IMR-90 (cell line): Measurements from ENCODE around the gene YTHDF2. TPM values are rescaled to one million over a fixed set of nuclear protein-coding genes. Genes with fewer than 3 reads are reported as not detected.

Source experiments
- ATAC-seq: fragments of 200-7000 bp; cut with Tn5 transposase; 2 replicates; pipeline ENCODE4 v1.9.1; 2020; ENCODE audit warnings: low read depth, mild to moderate bottlenecking, moderate library complexity
- BruUV-seq: library from RNA; stranded (reverse); fragments of 400-500 nt; replicated peaks from 2 replicates; lab custom pipeline; 2021; lab: Mats Ljungman, UMichigan
- CTCF ChIA-PET: fragments of 300-600 bp; formaldehyde crosslinking; extraction: SDS; loops from one replicate; lab custom pipeline; 2021; ENCODE audit warnings: antibody characterized with exemption; lab: Yijun Ruan, JAX
- POLR2A ChIA-PET: fragments of 300-600 bp; sonication (Branson Sonifier 250); formaldehyde crosslinking; loops from one replicate; lab custom pipeline; 2022; ENCODE audit warnings: antibody characterized with exemption; ENCODE audit not compliant: unreplicated experiment; lab: Charles Lee
- DNase-seq: peaks from one replicate; pipeline ENCODE4 v3.0.0; 2013
- H2AFZ ChIP-seq: replicated peaks from 2 replicates; pipeline ENCODE3; 2013; ENCODE audit warnings: low read length, mild to moderate bottlenecking; ENCODE audit not compliant: poor library complexity
- H2AK5ac ChIP-seq: 2 replicates; pipeline ENCODE4 v1.6.1; 2013; ENCODE audit warnings: low read depth, low read length, inconsistent platforms
- H2AK9ac ChIP-seq: replicated peaks from 2 replicates; pipeline ENCODE3; 2013; ENCODE audit warnings: mild to moderate bottlenecking, low read depth, low read length, moderate library complexity; ENCODE audit not compliant: poor library complexity
- H2BK120ac ChIP-seq: 2 replicates; pipeline ENCODE4 v1.6.1; 2013; ENCODE audit warnings: low read depth, low read length, inconsistent platforms
- H2BK15ac ChIP-seq: 3 replicates; pipeline ENCODE4 v1.6.1; 2013; ENCODE audit warnings: low read depth, low read length, inconsistent platforms
- H2BK20ac ChIP-seq: 2 replicates; pipeline ENCODE4 v1.6.1; 2013; ENCODE audit warnings: low read depth, mild to moderate bottlenecking, inconsistent platforms, low read length, moderate library complexity
- H2BK5ac ChIP-seq: 2 replicates; pipeline ENCODE4 v1.6.1; 2013; ENCODE audit warnings: mild to moderate bottlenecking, low read depth, low read length, inconsistent platforms; ENCODE audit not compliant: poor library complexity, severe bottlenecking
- H3K14ac ChIP-seq: replicated peaks from 2 replicates; pipeline ENCODE4 v1.6.1; 2013; ENCODE audit warnings: low read depth, low read length, inconsistent platforms
- H3K18ac ChIP-seq: 2 replicates; pipeline ENCODE4 v1.6.1; 2013; ENCODE audit warnings: low read depth, low read length, control low read depth
- H3K23ac ChIP-seq: 2 replicates; pipeline ENCODE4 v1.6.1; 2013; ENCODE audit warnings: low read depth, low read length, inconsistent platforms
- H3K27ac ChIP-seq: 2 replicates; pipeline ENCODE4 v1.5.1; 2013; ENCODE audit warnings: mild to moderate bottlenecking, control low read depth, low read length; ENCODE audit not compliant: insufficient read depth
- H3K27me3 ChIP-seq: 2 replicates; pipeline ENCODE4 v1.6.1; 2013; ENCODE audit warnings: low read length; ENCODE audit not compliant: control insufficient read depth, insufficient read depth
- H3K36me3 ChIP-seq: 2 replicates; pipeline ENCODE4 v1.6.1; 2013; ENCODE audit warnings: low read length, mixed read lengths; ENCODE audit not compliant: control insufficient read depth, insufficient read depth
- H3K4ac ChIP-seq: 2 replicates; pipeline ENCODE4 v1.6.1; 2013; ENCODE audit warnings: low read depth, low read length, inconsistent platforms
- H3K4me1 ChIP-seq: 2 replicates; pipeline ENCODE4 v1.6.1; 2013; ENCODE audit warnings: low read length, mixed read lengths; ENCODE audit not compliant: control insufficient read depth, insufficient read depth
- H3K4me2 ChIP-seq: 2 replicates; pipeline ENCODE4 v1.6.1; 2013; ENCODE audit warnings: low read depth, mild to moderate bottlenecking, control low read depth, low read length, moderate library complexity
- H3K4me3 ChIP-seq: 2 replicates; pipeline ENCODE4 v1.5.1; 2013; ENCODE audit warnings: low read depth, mild to moderate bottlenecking, control low read depth, low read length, moderate library complexity; ENCODE audit not compliant: insufficient read depth
- H3K56ac ChIP-seq: 2 replicates; pipeline ENCODE4 v1.6.1; 2013; ENCODE audit warnings: low read length, inconsistent platforms; ENCODE audit not compliant: insufficient read depth; ENCODE audit errors: extremely low read depth
- H3K79me1 ChIP-seq, 2 experiments: 2 replicates each; pipeline ENCODE4 v1.6.1; 2013; ENCODE audit warnings: low read length in 2 of 2, inconsistent platforms in 1 of 2, low read depth in 1 of 2
- H3K9ac ChIP-seq: 2 replicates; pipeline ENCODE4 v1.6.1; 2013; ENCODE audit warnings: low read depth, low read length, control low read depth
- H3K9me1 ChIP-seq: 2 replicates; pipeline ENCODE4 v1.6.1; 2013; ENCODE audit warnings: low read length, inconsistent platforms; ENCODE audit not compliant: insufficient read depth
- H3K9me3 ChIP-seq: 2 replicates; pipeline ENCODE4 v1.6.1; 2013; ENCODE audit warnings: low read length; ENCODE audit not compliant: control insufficient read depth, insufficient read depth
- H4K20me1 ChIP-seq: 2 replicates; pipeline ENCODE4 v1.6.1; 2013; ENCODE audit warnings: low read length, inconsistent platforms; ENCODE audit not compliant: insufficient read depth
- H4K5ac ChIP-seq: 2 replicates; pipeline ENCODE4 v1.6.1; 2013; ENCODE audit warnings: mild to moderate bottlenecking, low read depth, low read length, control low read depth
- H4K8ac ChIP-seq, 2 experiments: 2 replicates each; pipeline ENCODE4 v1.6.1; 2013; ENCODE audit warnings: low read depth in 2 of 2, low read length in 2 of 2, control low read depth in 1 of 2, inconsistent platforms in 1 of 2
- H4K91ac ChIP-seq: 2 replicates; pipeline ENCODE4 v1.6.1; 2013; ENCODE audit warnings: low read depth, low read length, inconsistent platforms; ENCODE audit not compliant: insufficient read depth
- BHLHE40 ChIP-seq: fragments of 150-350 bp; IDR thresholded peaks from 2 replicates; pipeline ENCODE4 v1.6.1; 2016; ENCODE audit warnings: mild to moderate bottlenecking, low read depth, low read length
- FOS ChIP-seq: fragments of 150-350 bp; IDR thresholded peaks from 2 replicates; pipeline ENCODE4 v1.6.1; 2016; ENCODE audit warnings: low read depth, low read length
- MAFK ChIP-seq: IDR thresholded peaks from 2 replicates; pipeline ENCODE4 v1.6.1; 2012; ENCODE audit warnings: low read depth, low read length, improper control_type of control experiment
- RAD21 ChIP-seq: IDR thresholded peaks from 2 replicates; pipeline ENCODE4 v1.6.1; 2012; ENCODE audit warnings: low read length, improper control_type of control experiment
- WGBS, 2 experiments: methylation state at CpG; one replicate each; pipeline versions ENCODE4 v1.1.5 to v1.1.7; 2013; ENCODE audit warnings: missing lambda C conversion rate in 2 of 2; ENCODE audit not compliant: insufficient read length in 1 of 2; ENCODE audit errors: extremely low coverage in 2 of 2; 5-methylcytosine and 5-hydroxymethylcytosine counted together
- dilution Hi-C: fragments of 300-500 bp; cut with HindIII; formaldehyde crosslinking; loops from one replicate; pipeline ENCODE4 v1.14.3; 2018; ENCODE audit warnings: low sequenced_read_pairs; ENCODE audit not compliant: unreplicated experiment
- in situ Hi-C: fragments of 300-500 bp; cut with MboI; formaldehyde crosslinking; loops from 3 replicates; pipeline ENCODE4 v1.14.3; 2019; ENCODE audit warnings: low sequenced_read_pairs, inconsistent platforms, mixed read lengths
- intact Hi-C: fragments of 100-400 bp; cut with micrococcal nuclease; formaldehyde crosslinking; loops from 2 replicates; pipeline ENCODE4 v1.10.0; 2022
- polyA plus RNA-seq, 3 experiments: library from polyadenylated mRNA; depleted of rRNA; stranded (reverse); fragments of >200 nt; gene quantifications; 2 replicates each; pipeline ENCODE4 v1.2.3, GENCODE V29; 2012; ENCODE audit warnings: low replicate concordance in 1 of 3
- total RNA-seq: library from RNA; depleted of rRNA; stranded (reverse); fragments of >200 nt; gene quantifications from 2 replicates; pipeline ENCODE4 v1.2.3, GENCODE V29; 2012

The YTHDF2 gene
- total and polyA plus RNA-seq, 2 of the 4 experiments (the other 2 are of a cell fraction), result 50.0 to 94.3 TPM

- ChIA-PET CTCF (interaction anchor here (1.2 to 1.3 kb wide), 2 partner anchors 15 kb away, joined by 4 to 6 read pairs; partner anchors contain the start of gene YTHDF2), POLR2A (interaction anchor here (1.6 kb wide), 1 partner anchor 8 kb away, joined by 3 read pairs; no protein-coding TSS in a partner anchor)
- H3K4me3 ChIP-seq, result no peak overlapping the region
- peak overlapping the region; percentile 22; the same call in 1 of the 2 replicates for H3K27ac ChIP-seq
- H2AK9ac ChIP-seq, result no peak overlapping the region
- peaks cover 11% of the 10 kb centered on the region for H3K36me3 ChIP-seq
- peak overlapping the region; percentile 78; the same call in 1 of the 2 replicates for H2BK20ac ChIP-seq
- no peak overlapping the region; the same call in 1 of the 2 replicates for H4K91ac ChIP-seq
- H3K9me1 ChIP-seq, result peaks cover 9% of the 10 kb centered on the region
- no peaks in the 10 kb centered on the region for H3K27me3 ChIP-seq
- H3K4me2 ChIP-seq, result peak overlapping the region; percentile 89; the same call in 1 of the 2 replicates
- H2BK120ac ChIP-seq, result peak overlapping the region; percentile 50; the same call in 1 of the 2 replicates
- no peak overlapping the region for H2AFZ ChIP-seq
- H3K14ac ChIP-seq, result 0 out of 2 replicates have a peak overlapping the region, but pooled peaks have one; percentile 64
- no peak overlapping the region for H4K5ac ChIP-seq
- H3K23ac ChIP-seq, result no peak overlapping the region
- H2BK15ac ChIP-seq, result no peak overlapping the region; the same call in 2 of the 3 replicates
- H3K79me1 ChIP-seq, result peaks cover 2 to 45% of the 10 kb centered on the region in 2 experiments; a peak in 2 of 4 replicates
- dilution Hi-C loops, result no loop called here
- DNase-seq (peak; percentile 79), ATAC-seq (peak; percentile 50)
- H3K4ac ChIP-seq, result peak overlapping the region; percentile 8; the same call in 1 of the 2 replicates
- H3K9me3 ChIP-seq, result no peaks in the 10 kb centered on the region
- no peak overlapping the region for H3K9ac ChIP-seq
- no peak overlapping the region for H3K56ac ChIP-seq
- H4K8ac ChIP-seq, result no peak overlapping the region
- peak overlapping the region; percentile 51; the same call in 1 of the 2 replicates for H2AK5ac ChIP-seq
- H3K4me1 ChIP-seq, result peaks cover 16% of the 10 kb centered on the region
- H4K20me1 ChIP-seq, result peaks cover 99% of the 10 kb centered on the region
- H2BK5ac ChIP-seq, result peak overlapping the region; percentile 78
- TF ChIP-seq FOS, result 0 out of 2 replicates have a peak, but pooled peaks have one; percentile 25
- TF ChIP-seq RAD21, result no peak
- no peak for TF ChIP-seq BHLHE40
- TF ChIP-seq MAFK, result no peak
- in situ Hi-C loops, result no loop called here
- intact Hi-C loops, result loop anchor here (2.0 kb wide), 1 partner anchor 15 kb away; the partner anchor contains the start of gene YTHDF2
- WGBS, 2 experiments, result no CpG with 5 or more reads among the region's 2 CpGs
- H3K18ac ChIP-seq, result peak overlapping the region; percentile 31; the same call in 1 of the 2 replicates
- no TSS peak for BruUV-seq
These were observed 14.7 kb downstream of the YTHDF2 start for GRCh38 chr1:28751315-28752060.
